Astrocyte of the spinal cord (primary cell): Measurements from ENCODE around the gene CNOT3.
"Not testable (repeated sequence)": the region's sequence is repeated elsewhere in the genome, so short reads cannot be mapped to it uniquely, and the experiment has no call there.

Source experiments
- DNase-seq: peaks from one replicate; pipeline ENCODE4 v3.0.0; 2011; ENCODE audit warnings: low read depth, low spot score
- H3K4me3 ChIP-seq: 2 replicates; pipeline ENCODE4 v1.5.1; 2011; ENCODE audit warnings: low read depth, mild to moderate bottlenecking, low read length, moderate library complexity
- in situ Hi-C: cut with HindIII; loops from 2 replicates; pipeline ENCODE4 v1.10.0; 2017; ENCODE audit warnings: low sequenced_read_pairs
- TF ChIP-seq, protein P1 (sequence below): IDR thresholded peaks from 2 replicates; pipeline ENCODE4 v1.5.1; 2012; ENCODE audit warnings: low read depth, mild to moderate bottlenecking, low read length, inconsistent platforms

Gene CNOT3

GRCh38 chr19:54191811-54192453 is 54.4 kb downstream of the CNOT3 start:
- TF ChIP-seq, protein P1, sequence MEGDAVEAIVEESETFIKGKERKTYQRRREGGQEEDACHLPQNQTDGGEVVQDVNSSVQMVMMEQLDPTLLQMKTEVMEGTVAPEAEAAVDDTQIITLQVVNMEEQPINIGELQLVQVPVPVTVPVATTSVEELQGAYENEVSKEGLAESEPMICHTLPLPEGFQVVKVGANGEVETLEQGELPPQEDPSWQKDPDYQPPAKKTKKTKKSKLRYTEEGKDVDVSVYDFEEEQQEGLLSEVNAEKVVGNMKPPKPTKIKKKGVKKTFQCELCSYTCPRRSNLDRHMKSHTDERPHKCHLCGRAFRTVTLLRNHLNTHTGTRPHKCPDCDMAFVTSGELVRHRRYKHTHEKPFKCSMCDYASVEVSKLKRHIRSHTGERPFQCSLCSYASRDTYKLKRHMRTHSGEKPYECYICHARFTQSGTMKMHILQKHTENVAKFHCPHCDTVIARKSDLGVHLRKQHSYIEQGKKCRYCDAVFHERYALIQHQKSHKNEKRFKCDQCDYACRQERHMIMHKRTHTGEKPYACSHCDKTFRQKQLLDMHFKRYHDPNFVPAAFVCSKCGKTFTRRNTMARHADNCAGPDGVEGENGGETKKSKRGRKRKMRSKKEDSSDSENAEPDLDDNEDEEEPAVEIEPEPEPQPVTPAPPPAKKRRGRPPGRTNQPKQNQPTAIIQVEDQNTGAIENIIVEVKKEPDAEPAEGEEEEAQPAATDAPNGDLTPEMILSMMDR: no peak
- in situ Hi-C loops: no loop called here

DNA sequence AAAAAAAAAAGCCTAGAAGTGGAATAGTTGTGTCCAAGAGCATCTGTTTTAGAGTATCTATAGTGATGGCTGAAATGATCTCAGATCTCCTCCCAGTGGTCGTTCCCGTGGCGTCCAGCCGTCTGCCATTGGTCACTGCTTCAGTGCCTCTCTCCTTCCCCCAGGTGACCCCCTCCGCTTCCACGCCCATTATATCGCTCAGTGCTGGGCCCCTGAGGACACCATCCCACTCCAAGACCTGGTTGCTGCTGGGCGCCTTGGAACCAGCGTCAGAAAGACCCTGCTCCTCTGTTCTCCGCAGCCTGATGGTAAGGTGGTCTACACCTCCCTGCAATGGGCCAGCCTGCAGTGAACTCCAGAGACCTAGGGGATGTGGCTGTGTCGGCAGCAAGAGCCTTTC is 55.4 kb downstream of the CNOT3 start:
- TF ChIP-seq, protein P1: no peak
- in situ Hi-C loops: no loop called here
- no peak overlapping the region for H3K4me3 ChIP-seq
- DNase-seq: no peak

More at GRCh38 chr19:54191811-54192453, 54.4 kb downstream of the CNOT3 start:
- no peak for DNase-seq
- H3K4me3 ChIP-seq: peak overlapping the region; percentile 80

GRCh38 chr19:54194463-54194862 is 56.9 kb downstream of the CNOT3 start:
- DNase-seq, H3K4me3 ChIP-seq, in situ Hi-C loops: not testable (repeated sequence)

GRCh38 chr19:54196536-54196935 is 59.0 kb downstream of the CNOT3 start:
- in situ Hi-C loops: no loop called here
- TF ChIP-seq, protein P1: no peak
- no peak for DNase-seq
- no peak overlapping the region for H3K4me3 ChIP-seq

DNA sequence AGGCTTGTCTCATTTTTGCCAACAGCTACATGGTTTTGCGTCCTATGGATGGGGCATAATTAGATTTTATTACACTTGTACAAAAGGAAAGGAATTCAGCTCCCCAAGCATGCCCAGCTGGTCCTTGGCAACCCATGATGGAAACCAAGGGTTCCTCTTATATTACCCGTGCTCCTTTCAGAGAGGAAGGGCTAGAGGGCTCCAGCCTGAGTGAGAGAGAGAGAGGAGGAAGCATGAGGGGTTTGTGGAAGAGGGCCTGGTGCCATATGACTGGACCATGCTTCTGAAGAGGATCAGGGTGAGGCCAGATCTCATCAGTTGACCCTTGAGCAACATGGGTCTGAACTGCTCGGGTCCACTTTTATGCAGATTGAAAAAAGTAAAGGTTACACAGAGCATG is 59.6 kb downstream of the CNOT3 start:
- TF ChIP-seq, protein P1: no peak
- H3K4me3 ChIP-seq: no peak overlapping the region
- in situ Hi-C loops: no loop called here
- DNase-seq: no peak

DNA sequence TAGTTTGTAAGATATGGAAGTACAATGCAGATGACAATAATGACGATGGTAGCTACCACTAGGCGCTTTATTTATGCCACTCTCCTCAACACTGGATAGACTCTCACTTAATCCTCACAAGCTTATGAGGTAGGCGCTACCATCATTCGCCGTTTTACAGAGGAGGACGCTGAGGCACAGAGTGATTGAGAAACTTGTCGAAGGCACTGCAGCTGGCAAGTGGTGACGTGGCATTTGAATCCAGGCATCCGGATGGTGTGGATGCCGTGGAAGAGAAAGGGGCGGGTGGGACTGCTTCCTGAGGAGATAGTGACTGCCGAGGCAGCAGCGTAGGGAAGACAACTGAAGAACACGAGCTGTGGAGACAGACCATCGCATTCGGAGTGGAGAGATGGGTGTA is 61.8 kb downstream of the CNOT3 start:
- in situ Hi-C loops: no loop called here
- no peak overlapping the region for H3K4me3 ChIP-seq
- DNase-seq: no peak
- TF ChIP-seq, protein P1: no peak

DNA sequence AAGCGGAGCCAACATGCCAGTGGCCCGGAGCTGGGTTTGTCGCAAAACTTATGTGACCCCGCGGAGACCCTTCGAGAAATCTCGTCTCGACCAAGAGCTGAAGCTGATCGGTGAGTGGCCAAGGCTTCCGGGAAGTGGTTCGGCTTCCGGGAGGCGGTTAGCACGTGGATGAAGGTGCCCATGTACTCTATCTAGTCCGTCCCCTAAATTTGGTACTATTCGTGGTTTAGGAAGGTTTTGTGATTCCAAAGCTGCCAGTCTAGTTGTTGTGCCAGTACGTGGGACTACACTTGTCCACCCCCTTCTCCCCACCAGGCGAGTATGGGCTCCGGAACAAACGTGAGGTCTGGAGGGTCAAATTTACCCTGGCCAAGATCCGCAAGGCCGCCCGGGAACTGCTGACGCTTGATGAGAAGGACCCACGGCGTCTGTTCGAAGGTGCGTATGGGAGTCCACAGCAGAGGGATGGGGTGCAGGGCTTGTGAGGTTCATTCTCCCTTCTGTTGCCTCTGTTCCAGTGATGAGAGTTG is 63.7 kb downstream of the CNOT3 start:
- peak overlapping the region; percentile 95 for H3K4me3 ChIP-seq
- in situ Hi-C loops: no loop called here
- TF ChIP-seq, protein P1: no peak
- DNase-seq: no peak
